ENCODE measurements around the gene CHAMP1.

The CHAMP1 gene, protein sequence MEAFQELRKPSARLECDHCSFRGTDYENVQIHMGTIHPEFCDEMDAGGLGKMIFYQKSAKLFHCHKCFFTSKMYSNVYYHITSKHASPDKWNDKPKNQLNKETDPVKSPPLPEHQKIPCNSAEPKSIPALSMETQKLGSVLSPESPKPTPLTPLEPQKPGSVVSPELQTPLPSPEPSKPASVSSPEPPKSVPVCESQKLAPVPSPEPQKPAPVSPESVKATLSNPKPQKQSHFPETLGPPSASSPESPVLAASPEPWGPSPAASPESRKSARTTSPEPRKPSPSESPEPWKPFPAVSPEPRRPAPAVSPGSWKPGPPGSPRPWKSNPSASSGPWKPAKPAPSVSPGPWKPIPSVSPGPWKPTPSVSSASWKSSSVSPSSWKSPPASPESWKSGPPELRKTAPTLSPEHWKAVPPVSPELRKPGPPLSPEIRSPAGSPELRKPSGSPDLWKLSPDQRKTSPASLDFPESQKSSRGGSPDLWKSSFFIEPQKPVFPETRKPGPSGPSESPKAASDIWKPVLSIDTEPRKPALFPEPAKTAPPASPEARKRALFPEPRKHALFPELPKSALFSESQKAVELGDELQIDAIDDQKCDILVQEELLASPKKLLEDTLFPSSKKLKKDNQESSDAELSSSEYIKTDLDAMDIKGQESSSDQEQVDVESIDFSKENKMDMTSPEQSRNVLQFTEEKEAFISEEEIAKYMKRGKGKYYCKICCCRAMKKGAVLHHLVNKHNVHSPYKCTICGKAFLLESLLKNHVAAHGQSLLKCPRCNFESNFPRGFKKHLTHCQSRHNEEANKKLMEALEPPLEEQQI

DNA sequence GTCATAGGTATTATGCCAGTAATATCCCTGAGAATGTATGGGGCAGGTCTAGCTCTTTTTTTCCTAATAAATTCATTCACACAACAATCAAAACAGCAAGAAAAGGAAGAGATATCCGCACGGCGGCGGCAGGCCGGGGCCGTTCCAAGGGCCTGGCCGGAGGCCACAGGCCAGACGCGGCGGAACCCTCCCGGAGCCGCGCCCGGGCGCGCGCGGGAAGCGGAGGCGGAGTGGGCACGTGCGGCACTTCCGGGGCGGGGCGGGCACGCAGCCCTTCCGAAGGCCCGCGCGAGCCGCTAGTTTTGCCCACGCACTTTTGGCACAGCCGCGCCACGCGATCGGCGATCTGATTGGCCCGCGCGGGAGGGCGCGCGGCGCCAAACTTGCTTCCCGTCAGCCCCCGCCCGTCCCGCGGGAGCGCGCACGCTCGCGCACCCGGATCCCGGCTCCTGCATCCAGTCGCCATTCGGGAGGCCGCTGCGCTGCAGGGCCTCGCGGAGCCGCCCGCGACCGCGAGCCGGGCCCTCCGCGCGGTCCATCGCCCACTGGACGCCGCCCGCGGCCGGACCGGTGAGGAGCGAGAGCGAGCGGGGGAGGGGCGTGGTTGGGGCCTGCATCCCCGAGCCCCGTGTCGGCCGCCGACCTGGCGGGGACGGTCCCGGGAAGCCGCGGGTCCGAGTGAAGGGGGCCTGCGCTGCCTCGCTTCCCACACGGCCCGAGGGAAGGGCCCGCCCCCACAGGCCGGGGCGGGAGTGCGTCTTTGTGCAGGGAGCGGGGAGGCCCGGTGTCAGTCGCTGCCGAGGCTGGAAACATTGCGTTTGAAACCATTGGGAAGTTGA lies at the start of gene CHAMP1:
CHAMP1 (plus strand) TSS at position 430 of the 839 bp plus-strand sequence. CDS start 9,340 bp downstream, outside the sequence.
- peak; percentile 97 for DNase-seq

DNA sequence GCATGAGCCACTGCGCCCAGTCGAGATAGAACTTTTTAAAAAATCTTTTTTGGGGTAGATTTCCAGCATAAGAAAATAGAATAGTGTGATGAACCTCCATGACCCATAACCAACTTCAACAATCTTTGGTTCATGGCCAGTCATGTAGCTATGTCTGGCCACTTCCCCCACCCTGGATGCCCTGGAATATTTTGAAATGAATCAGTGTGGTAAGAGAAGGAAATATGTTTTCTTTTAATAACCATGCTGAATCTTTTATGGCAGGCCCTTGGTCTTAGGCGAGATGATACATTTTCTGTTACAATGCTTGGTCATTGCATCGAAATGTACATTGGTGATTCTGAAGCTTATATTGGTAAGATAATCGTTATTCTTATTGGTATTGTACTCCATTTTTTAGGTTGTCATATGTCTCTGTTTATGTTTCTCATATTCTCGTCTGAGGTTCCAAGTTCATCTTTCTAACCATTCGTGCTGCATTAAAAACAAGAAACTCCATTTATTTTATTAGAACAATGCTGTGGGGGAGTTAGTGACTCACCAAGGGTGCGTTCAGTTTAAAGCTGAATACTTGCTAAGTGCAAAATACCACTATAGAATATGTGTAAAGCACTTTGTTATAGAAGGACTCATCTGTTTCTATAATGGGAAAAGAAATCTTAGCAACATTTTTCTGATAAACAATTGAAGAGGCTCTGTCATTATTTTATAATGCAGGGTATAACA lies 49.3 kb upstream of the CHAMP1 start:
- DNase-seq: no peak

DNA sequence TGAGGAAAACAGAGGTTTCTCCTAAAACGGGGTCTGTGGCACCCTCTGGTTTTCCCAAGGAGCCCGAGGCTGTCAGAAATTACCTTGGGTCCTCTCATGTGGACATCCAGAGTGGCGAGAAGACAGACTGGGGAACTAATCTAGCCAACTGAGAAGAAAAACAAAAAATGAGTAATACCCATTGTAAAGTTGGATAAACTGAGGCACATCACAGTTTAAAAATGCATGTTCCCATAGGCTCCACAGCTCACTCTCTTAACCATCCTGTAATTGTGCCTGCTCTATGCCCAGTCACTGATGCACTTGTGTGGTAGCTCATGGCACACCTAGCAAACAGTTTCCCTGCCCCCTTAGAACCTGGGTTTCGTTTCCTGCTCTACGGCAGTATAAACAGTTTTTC lies 48.1 kb upstream of the CHAMP1 start:
- no peak for DNase-seq

DNA sequence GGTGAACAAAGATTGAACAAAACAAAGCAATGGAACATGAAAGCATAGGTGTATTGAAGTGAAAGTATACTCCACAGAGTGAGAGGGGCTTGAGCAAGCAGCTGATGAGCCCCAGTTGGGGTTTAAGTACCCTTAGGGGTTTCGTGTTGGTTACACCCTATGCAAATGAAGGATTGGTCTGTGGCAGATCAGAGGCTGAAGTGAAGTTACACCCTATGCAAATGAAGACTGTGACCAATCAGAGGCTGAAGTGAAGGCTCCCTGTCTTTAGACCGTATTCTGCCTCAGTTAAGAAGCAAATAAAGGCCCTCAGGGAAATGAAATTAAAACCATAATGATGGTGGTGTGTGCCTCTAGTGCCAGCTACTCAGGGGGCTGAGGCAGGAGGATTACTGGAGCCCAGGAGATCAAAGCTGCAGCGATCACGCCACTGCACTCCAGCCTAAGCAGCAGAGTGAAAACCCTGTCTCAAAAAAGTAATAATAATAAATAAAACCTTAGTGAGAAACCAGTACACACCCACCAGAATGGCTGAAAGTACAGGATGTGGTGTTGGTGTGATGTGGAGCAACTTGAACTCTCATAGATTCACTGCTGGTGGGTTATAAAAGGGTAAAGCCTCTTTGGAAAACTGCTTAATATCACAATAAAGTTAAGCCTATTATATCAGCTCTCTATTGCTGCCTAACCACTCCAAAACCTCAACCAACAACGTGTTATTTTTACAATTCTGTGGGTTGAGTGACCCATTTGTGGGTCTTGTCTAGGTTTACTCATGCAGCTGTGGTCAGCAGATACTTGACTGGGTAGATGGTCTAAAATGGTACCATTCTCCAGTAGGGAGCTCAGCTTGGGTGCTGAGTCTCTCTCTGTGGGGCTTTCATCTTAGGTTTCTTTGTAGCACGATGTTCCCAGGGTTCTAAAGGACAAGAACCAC lies 45.7 kb upstream of the CHAMP1 start:
- no peak for DNase-seq

DNA sequence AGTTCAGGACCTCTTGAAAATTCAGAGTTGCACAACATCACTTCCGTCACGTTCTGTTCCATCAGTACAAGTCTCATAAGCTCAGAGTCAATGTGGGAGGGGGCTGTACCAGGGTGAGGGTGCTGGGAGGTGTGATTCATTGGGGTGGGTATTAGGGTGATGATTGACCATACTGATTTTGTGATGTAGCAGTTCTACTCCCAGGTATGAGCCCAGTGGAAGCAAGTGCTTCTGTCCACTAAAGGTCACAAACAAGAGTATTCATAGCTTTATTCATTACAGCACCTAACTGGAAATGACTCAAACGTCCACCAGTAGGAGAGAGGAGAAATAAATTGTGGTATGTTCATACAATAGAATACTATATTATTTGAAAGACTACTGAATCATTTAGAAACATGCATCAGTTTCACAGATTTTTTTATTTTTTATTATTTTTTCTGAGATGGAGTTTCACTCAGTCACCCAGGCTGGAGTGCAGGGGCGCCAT lies 45.0 kb upstream of the CHAMP1 start:
- DNase-seq: no peak

DNA sequence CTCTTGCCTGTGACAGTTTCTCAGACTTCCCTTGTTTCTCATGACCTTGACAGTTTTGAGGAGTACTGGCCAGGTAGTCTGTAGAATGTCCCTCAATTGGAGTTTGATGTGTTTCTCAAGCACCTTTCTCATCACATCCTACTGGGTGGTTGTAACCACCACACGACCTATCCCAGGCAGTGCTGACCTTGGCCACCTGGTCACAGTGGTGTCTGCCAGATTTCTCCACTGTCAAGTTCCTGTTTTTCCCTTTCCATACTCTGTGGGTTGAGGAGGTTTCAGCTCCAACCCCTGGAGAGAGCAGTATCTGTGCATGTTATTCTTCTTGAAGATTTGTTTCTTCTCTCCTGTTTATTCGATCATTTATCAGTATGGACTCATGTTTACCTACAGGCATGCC lies 41.3 kb upstream of the CHAMP1 start:
- no peak for DNase-seq

DNA sequence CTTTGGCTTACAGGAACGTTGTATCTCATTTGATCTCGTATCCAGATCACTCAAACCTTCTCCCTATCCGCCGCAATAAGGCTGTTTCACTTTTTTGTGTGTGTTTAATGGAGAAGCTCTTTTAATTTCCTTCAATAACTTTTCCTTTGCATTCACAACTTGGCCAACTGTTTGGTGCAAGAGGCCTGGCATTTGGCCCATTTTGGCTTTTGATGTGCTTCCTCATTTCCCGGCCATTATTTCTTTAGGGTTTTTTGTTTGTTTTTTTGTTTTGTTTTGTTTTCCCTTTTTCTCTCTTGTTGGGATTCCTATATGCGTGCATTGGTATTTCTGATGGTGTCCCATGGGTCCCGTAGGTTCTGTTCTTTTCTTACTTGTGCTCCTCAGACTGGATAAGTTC lies 39.0 kb upstream of the CHAMP1 start:
- DNase-seq: no peak

DNA sequence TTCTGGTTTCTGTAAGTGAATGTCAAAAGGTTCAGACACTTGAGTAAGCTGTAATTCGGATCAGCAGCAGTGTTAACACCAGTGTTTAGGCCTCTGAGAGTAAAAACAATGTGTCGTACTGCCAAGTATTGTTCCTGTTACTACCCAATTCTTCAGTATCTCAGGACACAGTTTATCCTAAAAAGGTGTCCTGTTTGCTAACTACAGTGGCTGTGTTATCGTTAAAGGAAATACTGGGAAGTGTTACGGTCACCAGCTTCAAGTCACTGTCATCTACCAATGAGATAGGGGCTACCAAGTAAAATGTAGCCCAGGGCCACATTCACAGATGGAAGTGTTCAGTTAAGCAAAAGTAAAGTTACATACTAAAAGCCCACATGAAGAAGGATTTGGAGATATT lies 35.2 kb upstream of the CHAMP1 start:
- no peak for DNase-seq

DNA sequence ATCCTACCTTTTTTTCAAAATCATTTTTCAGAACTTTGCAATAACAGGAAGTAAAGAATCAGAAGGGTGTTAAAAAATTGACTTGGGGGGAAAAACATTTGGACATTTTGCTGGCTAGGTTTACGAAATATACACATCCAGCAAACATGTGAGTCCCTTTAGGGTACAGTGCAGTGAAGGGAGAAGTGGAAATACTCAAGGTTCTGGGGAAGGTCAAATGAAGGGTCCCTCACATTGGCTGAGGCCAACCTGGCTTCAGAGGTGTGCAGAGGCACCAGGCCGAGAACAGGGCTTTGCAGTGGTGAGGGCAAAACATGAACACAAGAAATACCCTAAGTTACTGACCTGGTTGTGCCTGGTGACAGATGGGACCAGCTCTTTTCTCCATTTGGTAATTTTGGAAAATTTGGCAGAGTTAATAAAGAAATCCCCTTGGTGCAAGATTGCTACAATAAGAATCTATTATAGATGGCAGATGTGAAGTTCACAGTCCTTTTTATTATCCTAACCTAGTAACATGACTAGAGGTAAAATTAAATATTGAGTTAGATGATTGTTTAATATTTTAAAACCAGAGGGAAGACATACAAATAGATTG lies 34.4 kb upstream of the CHAMP1 start:
- DNase-seq: no peak

DNA sequence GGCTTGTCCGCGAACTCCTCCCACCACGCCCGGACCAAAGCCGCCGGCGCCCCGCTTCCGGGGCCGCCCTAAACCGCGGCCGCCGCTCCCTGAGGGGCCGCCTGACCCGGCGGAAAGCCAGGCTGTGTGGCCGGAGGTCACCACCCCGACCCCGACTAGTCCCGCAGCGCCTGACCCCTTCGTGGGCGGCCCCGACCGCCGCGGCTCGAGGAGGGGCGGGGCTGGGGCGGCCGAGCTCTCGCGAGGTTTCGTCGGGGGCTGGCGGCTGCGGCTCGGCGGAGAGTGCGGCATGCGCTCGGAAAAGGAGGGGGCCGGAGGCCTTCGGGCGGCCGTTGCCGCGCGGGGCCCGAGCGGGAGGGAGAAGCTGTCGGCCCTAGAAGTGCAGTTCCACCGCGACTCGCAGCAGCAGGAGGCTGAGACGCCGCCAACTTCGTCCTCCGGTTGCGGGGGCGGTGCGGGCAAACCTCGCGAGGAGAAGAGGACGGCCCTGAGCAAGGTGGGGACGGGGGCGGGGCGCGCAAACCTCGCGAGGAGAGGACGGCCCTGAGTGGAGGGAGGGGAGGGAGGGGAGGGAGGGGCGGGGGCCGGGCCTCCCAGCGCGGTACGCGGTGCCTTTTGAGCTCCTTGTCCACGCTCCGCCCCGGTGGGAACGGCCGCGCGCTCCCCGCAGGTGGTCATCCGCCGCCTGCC lies 32.8 kb upstream of the CHAMP1 start, which contains the start of gene UPF3A:
UPF3A (plus strand) TSS at position 251 of the 690 bp plus-strand sequence; CDS start at position 290, 39 bp downstream.
- DNase-seq: peak; percentile 96

DNA sequence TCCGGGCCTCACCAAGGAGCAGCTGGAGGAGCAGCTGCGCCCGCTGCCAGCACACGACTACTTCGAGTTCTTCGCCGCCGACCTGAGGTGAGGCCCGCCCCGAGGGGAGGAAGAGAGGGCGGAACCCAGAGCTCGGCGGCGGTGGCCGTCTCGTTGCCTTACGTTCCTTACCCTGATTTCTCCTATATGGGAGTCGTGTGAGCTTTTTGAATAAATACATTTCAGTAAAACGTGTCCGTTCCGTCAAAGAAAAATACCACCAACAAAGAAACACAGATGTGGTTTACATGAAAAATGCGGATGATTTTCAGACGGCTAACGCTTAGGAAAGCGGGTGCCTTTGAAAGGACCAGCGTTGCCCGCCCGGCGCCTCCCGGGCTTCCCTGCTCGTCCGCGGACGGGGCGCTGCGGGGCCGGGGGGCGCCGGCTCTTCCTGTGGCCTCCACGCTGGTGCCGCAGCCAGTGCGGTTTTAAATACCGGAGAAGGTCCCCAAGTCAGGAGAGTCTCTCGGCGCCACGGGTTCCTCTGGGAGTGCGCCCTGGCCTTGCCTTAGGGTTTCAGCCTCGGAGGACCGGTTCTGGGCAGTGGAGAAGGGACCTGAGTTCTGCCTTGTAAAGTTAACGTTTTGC lies 32.1 kb upstream of the CHAMP1 start:
- DNase-seq: peak; percentile 55

DNA sequence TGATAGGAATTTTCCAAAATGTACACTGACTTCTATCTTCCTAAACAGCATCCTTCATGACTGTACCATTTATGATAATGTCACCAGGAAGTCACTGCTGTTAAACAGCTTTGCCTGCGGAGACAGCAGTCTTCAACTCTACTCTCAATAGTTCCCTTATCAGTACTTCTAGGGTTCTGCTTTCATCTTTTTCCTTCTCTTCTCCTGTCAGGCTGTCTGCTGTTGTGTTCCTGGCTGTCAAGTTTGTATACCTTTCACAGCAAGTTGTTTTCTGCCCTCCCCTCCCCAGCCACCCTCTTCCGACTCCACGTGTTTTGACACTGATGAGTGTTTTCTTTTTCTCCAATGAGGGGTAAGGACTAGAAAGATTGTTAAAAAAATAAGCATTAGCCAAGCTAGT lies 30.7 kb upstream of the CHAMP1 start:
- no peak for DNase-seq

DNA sequence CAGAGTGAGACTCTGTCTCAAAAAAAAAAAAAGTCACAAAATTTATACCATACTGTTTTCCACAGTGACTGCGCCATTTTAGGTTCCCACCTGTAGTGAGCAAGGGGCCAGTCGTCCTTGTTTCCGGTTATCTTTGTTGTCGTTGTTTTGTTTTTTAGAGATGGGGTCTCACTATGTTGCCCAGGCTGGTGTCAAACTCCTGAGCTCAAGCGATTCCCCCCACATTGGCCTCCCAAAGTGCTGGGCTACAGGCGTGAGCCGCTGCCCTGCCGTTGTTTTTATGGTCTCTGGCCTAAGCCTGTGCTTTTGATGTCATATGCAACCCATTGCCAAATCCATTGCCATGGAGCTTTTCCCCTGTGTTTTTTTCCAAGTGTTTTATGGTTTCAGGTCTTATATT lies 29.6 kb upstream of the CHAMP1 start:
- DNase-seq: no peak

DNA sequence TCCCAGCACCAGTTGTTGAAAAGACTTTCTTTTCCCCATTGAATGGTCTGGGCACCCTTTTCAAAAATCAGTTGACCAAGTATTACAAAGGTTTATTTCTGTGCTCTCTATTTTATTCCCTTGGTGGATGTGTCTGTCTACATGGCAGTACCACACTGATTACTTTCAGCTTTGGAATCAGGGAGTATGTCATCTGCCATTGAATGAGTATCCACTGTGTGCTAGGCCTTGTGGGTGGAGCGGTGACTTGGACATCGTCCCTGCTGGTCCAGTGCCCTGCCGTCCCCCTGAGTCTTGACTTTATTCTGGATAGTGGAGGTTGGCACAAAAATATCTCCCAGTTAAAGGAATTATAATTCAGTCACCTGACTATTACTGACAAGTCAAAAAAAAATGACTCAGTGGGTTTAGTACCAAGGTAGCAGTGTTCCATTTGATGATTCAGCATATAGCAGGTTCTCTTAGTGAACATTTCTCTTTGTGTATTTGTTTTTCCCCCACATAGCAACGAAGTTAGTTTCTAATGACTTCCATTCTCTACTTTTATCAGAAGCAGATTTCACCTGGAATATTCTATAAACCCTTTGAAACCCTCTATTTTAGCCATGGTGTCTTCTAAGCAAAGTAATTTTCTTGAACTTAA lies 29.0 kb upstream of the CHAMP1 start:
- DNase-seq: no peak

DNA sequence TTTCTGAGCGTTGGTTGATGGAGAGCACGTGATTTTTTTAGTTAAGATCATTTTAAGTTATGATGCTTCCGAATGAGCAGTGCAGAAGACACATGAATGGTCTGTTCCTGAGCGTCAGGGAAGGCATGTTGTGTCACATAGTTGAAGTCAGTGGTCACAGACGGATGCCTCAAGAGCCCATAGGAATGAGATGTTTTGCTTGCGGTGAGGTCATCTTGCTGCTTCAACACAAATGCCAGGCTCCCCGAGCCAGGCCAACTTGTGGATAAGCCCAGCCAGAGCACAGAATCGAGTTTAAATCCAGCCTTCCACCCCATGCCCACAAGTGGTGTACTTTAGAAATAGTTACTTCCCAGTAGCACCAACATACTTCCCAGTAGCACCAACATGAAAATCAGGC lies 27.5 kb upstream of the CHAMP1 start:
- DNase-seq: no peak

DNA sequence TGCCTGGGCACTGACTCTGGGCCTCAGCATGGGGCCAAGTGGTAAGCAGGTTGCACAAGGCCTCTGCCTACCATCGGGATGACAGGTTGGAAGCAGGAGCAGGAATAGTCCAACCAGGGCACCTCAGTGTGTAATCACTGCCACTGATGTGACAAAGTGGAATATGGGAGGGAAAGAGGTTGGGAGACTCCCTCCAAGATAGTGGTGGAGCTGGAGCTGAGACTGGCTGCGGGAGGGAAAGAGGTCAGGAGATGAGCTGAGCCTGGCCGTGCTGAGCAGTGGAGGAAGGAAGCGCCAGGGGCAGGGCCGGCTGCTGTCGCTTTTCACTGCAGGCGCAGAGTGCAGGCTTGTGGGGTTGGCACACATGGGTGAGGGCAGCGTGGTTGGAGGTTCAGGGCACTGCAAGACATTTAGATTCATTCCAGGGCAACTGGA lies 26.1 kb upstream of the CHAMP1 start:
- DNase-seq: no peak

DNA sequence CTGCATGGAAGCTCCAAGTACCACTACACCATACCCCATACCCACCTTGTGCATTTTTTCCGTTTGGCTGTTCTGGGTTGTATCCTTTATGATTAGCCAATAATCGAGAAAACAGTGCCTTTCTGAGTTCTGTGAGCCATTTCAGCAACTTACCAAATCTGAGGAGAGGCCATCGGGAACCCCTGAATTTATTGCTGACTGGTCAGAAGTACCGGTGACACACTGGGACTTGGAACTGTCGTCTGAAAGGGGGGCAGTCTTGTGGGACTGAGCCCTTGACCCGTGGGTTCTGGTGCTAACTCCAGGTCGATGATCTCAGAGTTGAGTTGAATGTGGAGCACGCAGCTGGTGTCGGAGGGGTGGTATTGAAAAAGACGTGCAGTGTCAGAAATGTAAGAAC lies 17.9 kb upstream of the CHAMP1 start:
- no peak for DNase-seq

DNA sequence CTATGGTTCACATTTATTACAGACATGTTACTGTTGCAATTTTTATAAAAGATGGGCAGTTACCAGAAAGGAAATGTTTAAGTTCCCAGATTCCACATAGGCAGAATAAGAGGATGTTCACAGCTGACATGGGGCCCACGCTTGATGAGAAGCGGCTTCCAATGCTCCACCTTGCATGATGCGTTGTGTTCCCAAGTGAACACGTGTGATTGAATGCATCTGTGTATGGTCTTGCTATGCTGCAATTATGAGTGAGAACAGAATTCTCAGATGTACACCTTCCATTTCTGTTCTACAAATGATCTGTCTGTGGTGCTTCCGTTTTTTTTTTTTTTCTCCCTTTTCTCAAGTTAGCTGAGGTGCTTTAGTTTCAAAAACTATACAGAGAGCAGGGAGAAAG lies 17.4 kb upstream of the CHAMP1 start:
- DNase-seq: no peak

DNA sequence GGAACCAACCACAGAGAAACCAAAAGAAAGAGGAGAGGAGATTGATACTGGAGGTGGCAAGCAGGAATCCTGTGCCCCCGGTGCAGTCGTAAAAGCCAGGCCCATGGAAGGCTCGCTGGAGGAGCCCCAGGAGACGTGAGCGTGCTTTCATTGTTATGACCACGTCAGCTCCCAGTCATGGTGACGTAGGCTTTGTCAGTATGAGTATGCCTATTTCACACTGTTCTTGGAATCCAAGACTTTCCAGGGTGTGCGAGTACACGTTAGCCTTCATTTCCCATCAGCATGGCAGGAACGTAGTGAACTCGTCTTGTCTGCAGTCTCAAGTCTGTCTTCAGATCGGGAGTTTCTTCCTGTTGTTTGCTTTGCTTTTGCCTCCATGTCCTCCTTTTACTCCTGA lies 15.4 kb upstream of the CHAMP1 start:
- no peak for DNase-seq

Data from right hindlimb (tissue), 1 donor.